Osteoblast (primary cell): Measurements from ENCODE around the gene CPA1. TPM values are rescaled to one million over a fixed set of nuclear protein-coding genes. Genes with fewer than 3 reads are reported as not detected.

Experiments
- DNase-seq: peaks from one replicate; pipeline ENCODE4 v3.0.0; 2011; ENCODE audit warnings: low spot score, mixed read lengths; ENCODE audit not compliant: insufficient read length; ENCODE audit errors: missing footprints
- H2AFZ ChIP-seq: 2 replicates; pipeline ENCODE4 v1.6.0; 2011; ENCODE audit warnings: mild to moderate bottlenecking, low read length
- H3K27ac ChIP-seq: 2 replicates; pipeline ENCODE4 v1.5.1; 2011; ENCODE audit warnings: mild to moderate bottlenecking, low read depth, low read length, moderate library complexity
- H3K27me3 ChIP-seq: 2 replicates; pipeline ENCODE4 v1.6.0; 2012; ENCODE audit warnings: mild to moderate bottlenecking, control low read depth, inconsistent platforms, low read length, moderate library complexity; ENCODE audit not compliant: insufficient read depth
- H3K36me3 ChIP-seq: 2 replicates; pipeline ENCODE4 v1.5.1; 2011; ENCODE audit warnings: mild to moderate bottlenecking, low read length, control low read depth, moderate library complexity; ENCODE audit not compliant: insufficient read depth
- H3K4me1 ChIP-seq: 2 replicates; pipeline ENCODE4 v1.5.1; 2011; ENCODE audit warnings: mild to moderate bottlenecking, low read length, control low read depth, moderate library complexity; ENCODE audit not compliant: insufficient read depth
- H3K4me2 ChIP-seq: 2 replicates; pipeline ENCODE4 v1.6.0; 2011; ENCODE audit warnings: mild to moderate bottlenecking, low read length; ENCODE audit not compliant: insufficient read depth
- H3K4me3 ChIP-seq: fragments of 200-600 bp; sonication (generic); 3 replicates; pipeline ENCODE4 v1.5.1; 2012; ENCODE audit warnings: mild to moderate bottlenecking, low read length, inconsistent platforms; ENCODE audit not compliant: insufficient read depth
- H3K79me2 ChIP-seq: 2 replicates; pipeline ENCODE4 v1.6.0; 2012; ENCODE audit warnings: mild to moderate bottlenecking, low read length, control low read depth, inconsistent platforms; ENCODE audit not compliant: insufficient read depth
- H3K9me3 ChIP-seq: 2 replicates; pipeline ENCODE4 v1.5.1; 2011; ENCODE audit warnings: low read depth, low read length, control low read depth
- H4K20me1 ChIP-seq: 2 replicates; pipeline ENCODE4 v1.6.0; 2012; ENCODE audit warnings: mild to moderate bottlenecking, low read length, control low read depth; ENCODE audit not compliant: insufficient read depth
- total RNA-seq: library from RNA; depleted of rRNA; stranded (reverse); fragments of >200 nt; gene quantifications from 2 replicates; pipeline ENCODE4 v1.2.3, GENCODE V29; 2012
- TF ChIP-seq, protein P1 (sequence below): IDR thresholded peaks from 2 replicates; pipeline ENCODE4 v1.5.1; 2011; ENCODE audit warnings: mild to moderate bottlenecking, low read depth, low read length, moderate library complexity; ENCODE audit errors: extremely low read depth

Gene CPA1
- total RNA-seq, 1 donor, result 1.1 TPM

DNA sequence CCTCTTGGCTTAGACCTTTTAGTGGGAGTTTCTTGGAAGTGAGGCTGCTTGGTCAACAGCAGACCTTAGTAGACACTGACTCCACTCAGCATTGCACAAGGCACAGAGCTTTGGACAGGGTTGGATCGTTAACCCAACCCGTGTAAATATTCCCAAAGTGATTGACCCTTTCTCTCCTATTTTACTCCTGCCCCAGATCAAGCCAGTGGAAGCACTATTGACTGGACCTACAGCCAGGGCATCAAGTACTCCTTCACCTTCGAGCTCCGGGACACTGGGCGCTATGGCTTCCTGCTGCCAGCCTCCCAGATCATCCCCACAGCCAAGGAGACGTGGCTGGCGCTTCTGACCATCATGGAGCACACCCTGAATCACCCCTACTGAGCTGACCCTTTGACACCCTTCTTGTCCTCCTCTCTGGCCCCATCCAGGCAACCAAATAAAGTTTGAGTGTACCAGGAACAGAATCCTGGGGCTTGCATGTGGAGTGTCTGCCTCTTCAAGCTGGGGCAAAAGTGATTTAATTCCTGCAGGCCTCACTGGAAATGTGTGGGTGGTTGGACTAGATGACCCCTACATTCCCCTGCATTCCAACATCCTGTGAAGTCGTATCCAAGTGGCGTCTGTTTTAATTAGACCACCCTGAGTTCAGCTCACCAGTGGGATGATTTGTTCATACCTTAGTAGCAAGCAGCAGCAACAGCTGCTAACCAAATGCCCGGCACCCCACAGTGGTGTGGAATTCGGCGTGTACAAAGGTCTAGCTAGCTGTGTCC is 7.5 kb downstream of the CPA1 start:
- no peak overlapping the region for H3K4me3 ChIP-seq
- no peaks in the 10 kb centered on the region for H4K20me1 ChIP-seq
- TF ChIP-seq, protein P1, sequence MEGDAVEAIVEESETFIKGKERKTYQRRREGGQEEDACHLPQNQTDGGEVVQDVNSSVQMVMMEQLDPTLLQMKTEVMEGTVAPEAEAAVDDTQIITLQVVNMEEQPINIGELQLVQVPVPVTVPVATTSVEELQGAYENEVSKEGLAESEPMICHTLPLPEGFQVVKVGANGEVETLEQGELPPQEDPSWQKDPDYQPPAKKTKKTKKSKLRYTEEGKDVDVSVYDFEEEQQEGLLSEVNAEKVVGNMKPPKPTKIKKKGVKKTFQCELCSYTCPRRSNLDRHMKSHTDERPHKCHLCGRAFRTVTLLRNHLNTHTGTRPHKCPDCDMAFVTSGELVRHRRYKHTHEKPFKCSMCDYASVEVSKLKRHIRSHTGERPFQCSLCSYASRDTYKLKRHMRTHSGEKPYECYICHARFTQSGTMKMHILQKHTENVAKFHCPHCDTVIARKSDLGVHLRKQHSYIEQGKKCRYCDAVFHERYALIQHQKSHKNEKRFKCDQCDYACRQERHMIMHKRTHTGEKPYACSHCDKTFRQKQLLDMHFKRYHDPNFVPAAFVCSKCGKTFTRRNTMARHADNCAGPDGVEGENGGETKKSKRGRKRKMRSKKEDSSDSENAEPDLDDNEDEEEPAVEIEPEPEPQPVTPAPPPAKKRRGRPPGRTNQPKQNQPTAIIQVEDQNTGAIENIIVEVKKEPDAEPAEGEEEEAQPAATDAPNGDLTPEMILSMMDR, result no peak
- peak overlapping the region; percentile 19 for H3K4me2 ChIP-seq
- peaks cover 22% of the 10 kb centered on the region for H3K4me1 ChIP-seq
- H2AFZ ChIP-seq, result no peak overlapping the region
- H3K36me3 ChIP-seq, result no peaks in the 10 kb centered on the region
- DNase-seq, result peak; percentile 76
- no peaks in the 10 kb centered on the region for H3K9me3 ChIP-seq
- no peaks in the 10 kb centered on the region for H3K27me3 ChIP-seq
- H3K27ac ChIP-seq, result no peak overlapping the region
- no peaks in the 10 kb centered on the region for H3K79me2 ChIP-seq

DNA sequence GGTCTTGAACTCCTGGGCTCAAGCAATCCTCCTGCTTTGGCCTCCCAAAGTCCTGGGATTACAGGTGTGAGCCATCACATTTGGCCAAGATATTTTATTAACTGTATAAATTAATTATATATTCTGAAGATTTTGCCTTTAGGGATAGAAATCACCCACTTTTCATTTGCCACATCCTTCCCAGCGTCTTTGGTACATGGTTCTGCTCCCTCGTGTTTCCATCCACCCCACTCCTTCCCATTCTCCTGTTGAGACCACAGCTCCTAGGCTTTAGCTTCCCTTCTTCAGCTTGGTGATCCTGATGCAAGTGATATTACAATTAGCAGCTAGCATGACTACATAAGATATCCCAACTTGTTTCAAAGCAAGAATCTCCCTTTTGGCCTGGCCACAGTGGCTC is 8.4 kb downstream of the CPA1 start:
- H3K27ac ChIP-seq, result no peak overlapping the region
- H3K4me3 ChIP-seq, result no peak overlapping the region
- no peak for DNase-seq
- H2AFZ ChIP-seq, result no peak overlapping the region
- H3K27me3 ChIP-seq, result no peaks in the 10 kb centered on the region
- peaks cover 30% of the 10 kb centered on the region for H3K4me1 ChIP-seq
- TF ChIP-seq, protein P1, result no peak
- no peak overlapping the region for H3K4me2 ChIP-seq
- no peaks in the 10 kb centered on the region for H3K9me3 ChIP-seq
- H3K79me2 ChIP-seq, result no peaks in the 10 kb centered on the region
- H3K36me3 ChIP-seq, result no peaks in the 10 kb centered on the region
- H4K20me1 ChIP-seq, result no peaks in the 10 kb centered on the region

DNA sequence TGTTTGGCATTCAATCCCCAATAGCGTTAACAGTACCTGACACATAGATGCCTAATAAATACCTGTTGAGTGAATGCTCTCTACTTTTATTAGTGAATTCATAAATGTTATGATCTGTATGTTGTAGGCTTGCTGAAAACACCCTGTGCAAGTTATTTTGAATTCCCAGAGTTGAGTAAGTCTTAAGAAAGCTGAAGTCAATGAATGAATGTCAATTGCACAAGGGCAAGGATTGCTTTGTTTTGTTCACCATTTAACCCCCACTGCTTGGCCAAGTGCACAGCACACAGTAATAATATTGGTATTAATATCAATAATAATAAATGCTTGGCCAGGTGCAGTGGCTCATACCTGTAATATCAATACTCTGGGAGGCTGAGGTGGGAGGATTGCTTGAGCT is 10.2 kb downstream of the CPA1 start:
- DNase-seq, result no peak
- Histone ChIP-seq H3K4me1 (peaks cover 31% of the 10 kb centered on the region), H3K4me3 (no peak overlapping the region), H3K4me2 (no peak overlapping the region), H3K9me3 (no peaks in the 10 kb centered on the region), H3K79me2 (no peaks in the 10 kb centered on the region), H2AFZ (no peak overlapping the region), H3K27me3 (no peaks in the 10 kb centered on the region), H3K36me3 (no peaks in the 10 kb centered on the region), H3K27ac (no peak overlapping the region), H4K20me1 (no peaks in the 10 kb centered on the region)
- TF ChIP-seq, protein P1, result no peak

DNA sequence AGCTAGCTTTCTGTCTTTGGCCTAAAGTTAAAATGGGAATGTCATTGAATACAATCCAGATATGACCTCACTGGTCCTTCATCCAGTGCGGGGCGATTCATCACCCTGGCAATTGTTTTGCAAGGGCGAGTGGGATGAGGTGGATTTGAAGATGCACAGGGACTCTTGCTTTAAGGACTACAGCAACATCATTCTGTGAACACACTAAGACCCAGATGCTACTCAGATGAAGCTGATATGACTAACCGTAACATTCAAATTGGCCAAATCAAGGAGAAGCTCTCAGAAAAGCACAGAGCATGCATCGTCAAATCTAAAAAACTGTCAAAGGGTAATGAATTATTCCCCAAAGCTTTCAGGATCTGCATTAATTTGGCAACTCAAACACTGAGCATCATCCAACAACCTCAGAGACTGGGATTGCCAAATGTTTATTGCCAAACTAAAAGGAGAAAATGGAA is 12.8 kb downstream of the CPA1 start:
- Histone ChIP-seq H3K79me2 (no peaks in the 10 kb centered on the region), H3K36me3 (no peaks in the 10 kb centered on the region), H3K27me3 (no peaks in the 10 kb centered on the region), H2AFZ (no peak overlapping the region), H3K27ac (peak overlapping the region; percentile 73), H3K4me1 (peaks cover 22% of the 10 kb centered on the region), H3K4me2 (peak overlapping the region; percentile 56), H3K4me3 (no peak overlapping the region), H4K20me1 (no peaks in the 10 kb centered on the region), H3K9me3 (no peaks in the 10 kb centered on the region)
- TF ChIP-seq, protein P1, result no peak
- DNase-seq, result peak; percentile 78
